Measurements from ENCODE around the gene BAHCC1. TPM values are rescaled to one million over a fixed set of nuclear protein-coding genes. Genes with fewer than 3 reads are reported as not detected.
A peak's percentile ranks its signal among the peaks of the same experiment; 100 is the strongest.

The BAHCC1 gene
- total RNA-seq, 2 donors from 2014 or later = 12.2 to 14.2 TPM

- ATAC-seq (no peak), DNase-seq (no peak)
- intact Hi-C loops (cut with DNase I, micrococcal nuclease) = loop anchor here in 1 of 2 donors (10.0 kb wide), 1 partner anchor 235 kb away; no protein-coding TSS in a partner anchor
Observed at GRCh38 chr17:81489012-81489997, 94.0 kb downstream of the BAHCC1 start.

GRCh38 chr17:81489998-81490992, 95.0 kb downstream of the BAHCC1 start:
- intact Hi-C loops (cut with DNase I, micrococcal nuclease) = loop anchor here in 1 of 2 donors (10.0 kb wide), 1 partner anchor 235 kb away; no protein-coding TSS in a partner anchor
- DNase-seq (no peak), ATAC-seq (no peak)

GRCh38 chr17:81491181-81491581, 95.9 kb downstream of the BAHCC1 start:
- intact Hi-C loops (cut with DNase I, micrococcal nuclease) = no loop called here
- peak; percentile 39 for ATAC-seq
- peak; percentile 53 to 61 for DNase-seq

- intact Hi-C loops (cut with DNase I, micrococcal nuclease) = no loop called here
- ATAC-seq = no peak
- no peak for DNase-seq
Observed at GRCh38 chr17:81491761-81492160, 96.5 kb downstream of the BAHCC1 start.

- DNase-seq (no peak), ATAC-seq (no peak)
- intact Hi-C loops (cut with DNase I, micrococcal nuclease) = no loop called here
Observed at GRCh38 chr17:81492202-81492601, 96.9 kb downstream of the BAHCC1 start.

GRCh38 chr17:81492706-81493105, 97.4 kb downstream of the BAHCC1 start:
- no peak for ATAC-seq
- intact Hi-C loops (cut with DNase I, micrococcal nuclease) = no loop called here
- no peak for DNase-seq

- intact Hi-C loops (cut with DNase I, micrococcal nuclease) = no loop called here
- ATAC-seq = no peak
- no peak for DNase-seq
Observed at GRCh38 chr17:81493198-81494038, 98.2 kb downstream of the BAHCC1 start.

GRCh38 chr17:81494626-81495377, 99.5 kb downstream of the BAHCC1 start:
- intact Hi-C loops (cut with DNase I, micrococcal nuclease) = no loop called here
- DNase-seq (no peak), ATAC-seq (peak; percentile 70)

GRCh38 chr17:81498953-81499600, 103.8 kb downstream of the BAHCC1 start:
- ATAC-seq (no peak), DNase-seq (no peak)
- intact Hi-C loops (cut with DNase I, micrococcal nuclease) = no loop called here

GRCh38 chr17:81499601-81499970, 104.3 kb downstream of the BAHCC1 start:
- no peak for DNase-seq
- intact Hi-C loops (cut with DNase I, micrococcal nuclease) = no loop called here
- no peak for ATAC-seq

GRCh38 chr17:81500047-81500446, 104.8 kb downstream of the BAHCC1 start:
- ATAC-seq = no peak
- DNase-seq = no peak

GRCh38 chr17:81502471-81503017, 107.3 kb downstream of the BAHCC1 start:
- DNase-seq (no peak), ATAC-seq (no peak)
- intact Hi-C loops (cut with DNase I, micrococcal nuclease) = no loop called here

More at GRCh38 chr17:81500047-81500446, 104.8 kb downstream of the BAHCC1 start:
- intact Hi-C loops (cut with DNase I, micrococcal nuclease) = no loop called here

- DNase-seq (no peak), ATAC-seq (no peak)
- intact Hi-C loops (cut with DNase I, micrococcal nuclease) = no loop called here
Observed at GRCh38 chr17:81503619-81504018, 108.4 kb downstream of the BAHCC1 start.

GRCh38 chr17:81508639-81509206, 113.5 kb downstream of the BAHCC1 start:
- intact Hi-C loops (cut with DNase I, micrococcal nuclease) = no loop called here
- DNase-seq = no peak
- peak; percentile 4 for ATAC-seq

- no peak for DNase-seq
- intact Hi-C loops (cut with DNase I, micrococcal nuclease) = no loop called here
- ATAC-seq = peak; percentile 6
Observed at GRCh38 chr17:81509207-81509971, 114.1 kb downstream of the BAHCC1 start.

Data from left colon (tissue), 2 donors.